OCI-LY7 (cell line): ENCODE data around the gene ELP4.

Experiments used
- EZH2phosphoT487 ChIP-seq: fragments of 200-600 bp; sonication (generic); IDR thresholded peaks from 2 replicates; pipeline ENCODE4 v1.6.1; 2018; ENCODE audit warnings: low read depth, borderline replicate concordance, mild to moderate bottlenecking, mixed run types, antibody characterized with exemption, low read length, moderate library complexity, mixed read lengths
- TF ChIP-seq, protein P1 (sequence below): fragments of 200-600 bp; sonication (generic); conservative IDR thresholded peaks from 2 replicates; pipeline ENCODE4 v1.5.1; 2014; ENCODE audit warnings: mild to moderate bottlenecking, antibody characterized with exemption, low read length, moderate library complexity, mixed read lengths

- TF ChIP-seq, protein P1, sequence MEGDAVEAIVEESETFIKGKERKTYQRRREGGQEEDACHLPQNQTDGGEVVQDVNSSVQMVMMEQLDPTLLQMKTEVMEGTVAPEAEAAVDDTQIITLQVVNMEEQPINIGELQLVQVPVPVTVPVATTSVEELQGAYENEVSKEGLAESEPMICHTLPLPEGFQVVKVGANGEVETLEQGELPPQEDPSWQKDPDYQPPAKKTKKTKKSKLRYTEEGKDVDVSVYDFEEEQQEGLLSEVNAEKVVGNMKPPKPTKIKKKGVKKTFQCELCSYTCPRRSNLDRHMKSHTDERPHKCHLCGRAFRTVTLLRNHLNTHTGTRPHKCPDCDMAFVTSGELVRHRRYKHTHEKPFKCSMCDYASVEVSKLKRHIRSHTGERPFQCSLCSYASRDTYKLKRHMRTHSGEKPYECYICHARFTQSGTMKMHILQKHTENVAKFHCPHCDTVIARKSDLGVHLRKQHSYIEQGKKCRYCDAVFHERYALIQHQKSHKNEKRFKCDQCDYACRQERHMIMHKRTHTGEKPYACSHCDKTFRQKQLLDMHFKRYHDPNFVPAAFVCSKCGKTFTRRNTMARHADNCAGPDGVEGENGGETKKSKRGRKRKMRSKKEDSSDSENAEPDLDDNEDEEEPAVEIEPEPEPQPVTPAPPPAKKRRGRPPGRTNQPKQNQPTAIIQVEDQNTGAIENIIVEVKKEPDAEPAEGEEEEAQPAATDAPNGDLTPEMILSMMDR, result no peak
- no peak for TF ChIP-seq EZH2phosphoT487
Measured at GRCh38 chr11:31664129-31664528, 154.6 kb downstream of the ELP4 start.
